GM10248 (cell line): ENCODE measurements around the gene LGI4.
"Not testable (repeated sequence)": the region's sequence is repeated elsewhere in the genome, so short reads cannot be mapped to it uniquely, and the experiment has no call there.

Source experiments
- CTCF ChIA-PET: fragments of 300-600 bp; sonication (Branson Sonifier 250); formaldehyde crosslinking; extraction: SDS; loops from one replicate; lab custom pipeline; 2021; ENCODE audit warnings: antibody characterized with exemption; lab: Yijun Ruan, JAX
- POLR2A ChIA-PET: fragments of 350-650 bp; sonication (Branson Sonifier 250); formaldehyde crosslinking; extraction: SDS; loops from one replicate; lab custom pipeline; 2020; ENCODE audit warnings: antibody characterized with exemption; lab: Yijun Ruan, JAX
- DNase-seq: peaks from one replicate; pipeline ENCODE4 v3.0.0; 2012; ENCODE audit errors: extremely low spot score
- CTCF ChIP-seq: IDR thresholded peaks from 2 replicates; pipeline ENCODE4 v1.5.1; 2012; ENCODE audit warnings: mild to moderate bottlenecking, low read depth; ENCODE audit errors: extremely low read depth, missing control alignments, control extremely low read depth

The LGI4 gene

DNA sequence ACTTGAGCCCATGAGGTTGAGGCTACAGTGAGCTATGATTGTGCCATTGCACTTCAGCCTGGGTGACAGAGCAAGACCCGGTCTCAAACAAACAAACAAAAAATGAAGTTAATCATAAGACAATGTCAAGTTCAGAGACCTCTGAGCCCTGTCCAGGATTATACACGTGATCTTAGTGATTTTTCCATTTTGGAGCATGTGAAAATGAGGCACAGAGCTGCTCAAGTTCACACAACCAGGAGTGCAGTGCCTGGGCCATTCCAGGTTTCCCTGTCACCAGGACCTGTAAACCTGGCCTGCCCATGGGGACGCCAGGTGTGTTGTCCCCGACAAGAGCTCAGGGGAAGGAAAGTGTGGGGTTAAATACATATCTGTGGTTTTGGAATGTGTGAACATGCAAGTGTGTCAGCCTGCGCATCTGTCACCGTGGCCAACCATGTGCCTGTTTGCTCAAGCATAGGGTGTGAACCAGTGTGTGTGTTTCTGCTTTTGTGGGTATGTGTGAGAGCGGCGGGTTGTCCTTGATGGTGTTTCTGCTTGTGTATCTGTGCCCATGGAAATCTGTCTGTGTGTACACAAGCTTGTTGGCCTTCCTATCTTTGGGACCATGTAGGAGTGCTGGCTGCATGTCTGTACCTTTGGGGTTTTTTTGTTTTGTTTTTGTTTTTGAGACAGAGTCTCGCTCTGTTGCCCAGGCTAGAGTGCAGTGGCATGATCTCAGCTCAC, 2.3 kb upstream of the LGI4 start:
- POLR2A ChIA-PET, result interaction anchor here (0.6 kb wide), 1 partner anchor 113 kb away, joined by 3 read pairs; no protein-coding TSS in a partner anchor
- no peak for TF ChIP-seq CTCF
- CTCF ChIA-PET, result interaction anchor here (0.8 to 5.5 kb wide), 19 partner anchors 10 to 115 kb away, joined by 3 to 65 read pairs (median 5); partner anchors contain the start of gene FXYD3
- DNase-seq, result no peak

DNA sequence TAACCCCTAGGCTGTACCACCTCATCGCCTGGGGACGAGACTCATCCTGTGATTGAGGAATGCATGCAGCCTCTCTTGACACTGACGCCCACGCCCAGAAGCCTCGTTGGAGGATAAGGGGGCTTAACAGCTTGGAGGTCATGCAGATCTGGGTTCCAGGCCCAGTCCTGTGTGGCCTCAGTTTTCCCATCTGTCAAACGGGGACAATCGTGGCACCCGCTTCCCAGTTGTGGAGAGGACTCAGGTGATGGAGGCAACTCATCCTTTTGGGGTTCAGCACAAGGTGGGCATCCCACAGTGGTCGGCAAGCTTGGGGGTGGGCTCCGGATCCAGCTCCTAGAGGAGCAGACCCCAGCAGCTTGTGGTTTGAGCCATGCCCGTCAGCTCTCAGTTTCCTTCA, 1.4 kb upstream of the LGI4 start:
- DNase-seq, result no peak
- TF ChIP-seq CTCF, result no peak
- ChIA-PET POLR2A (no interaction called here), CTCF (interaction anchor here (0.7 to 5.5 kb wide), 36 partner anchors 11 to 497 kb away, joined by 3 to 65 read pairs (median 4); partner anchors contain the start of genes FXYD3 and ZNF30)

DNA sequence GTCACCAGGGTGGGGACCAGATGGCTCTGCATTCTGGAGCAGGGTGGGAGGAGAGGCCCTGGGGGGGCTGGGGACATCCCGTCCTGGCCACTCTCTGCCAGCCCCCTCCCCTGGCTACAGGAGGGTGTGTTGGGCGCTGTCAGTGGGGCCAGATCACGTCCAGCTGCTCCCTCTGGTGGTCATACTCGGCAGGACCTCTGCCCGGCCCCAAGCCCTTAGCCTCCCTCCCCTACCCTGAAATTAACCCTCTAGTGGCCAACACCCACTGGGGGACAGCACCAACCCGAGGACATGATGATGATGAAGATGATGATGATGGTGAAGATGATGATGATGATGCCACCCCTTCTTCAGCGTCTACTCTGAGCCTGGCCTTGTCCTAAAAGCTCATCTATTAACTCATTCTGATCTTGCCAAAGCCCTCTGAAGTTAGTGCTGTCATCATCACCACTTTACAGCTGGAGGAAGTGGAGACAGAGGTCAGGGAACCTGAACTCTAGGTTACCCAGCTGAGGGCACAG, 590 bp upstream of the LGI4 start:
- peak; percentile 82 for TF ChIP-seq CTCF
- ChIA-PET CTCF (interaction anchor here (0.7 to 5.5 kb wide), 38 partner anchors 11 to 496 kb away, joined by 3 to 65 read pairs (median 4); partner anchors contain the start of genes FXYD3 and ZNF30), POLR2A (no interaction called here)
- peak; percentile 89 for DNase-seq

GRCh38 chr19:35133826-35134225, 1.0 kb downstream of the LGI4 start:
- ChIA-PET POLR2A (no interaction called here), CTCF (interaction anchor here (2.7 to 5.5 kb wide), 6 partner anchors 9 to 67 kb away, joined by 8 to 65 read pairs (median 32); partner anchors contain the start of gene FXYD3)
- DNase-seq, result no peak
- TF ChIP-seq CTCF, result no peak

DNA sequence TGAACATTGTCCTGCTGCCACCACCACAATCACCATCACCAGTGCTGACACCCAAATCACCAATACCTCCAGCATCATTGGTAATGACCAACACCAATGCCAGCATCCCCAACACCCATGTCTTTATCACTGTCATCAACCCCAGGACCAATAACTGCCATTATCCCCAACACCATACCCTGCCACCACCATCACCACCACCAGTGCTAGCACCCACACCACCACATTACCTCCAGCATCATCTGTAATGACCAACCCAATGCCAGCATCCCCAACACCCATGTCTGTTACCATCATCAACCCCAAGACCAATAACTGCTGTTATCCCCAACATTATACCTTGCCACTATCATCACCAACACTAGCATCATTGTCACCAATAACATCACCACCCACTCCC, 2.6 kb downstream of the LGI4 start:
- CTCF ChIA-PET, result no interaction called here
- POLR2A ChIA-PET, result no interaction called here
- no peak for TF ChIP-seq CTCF
- no peak for DNase-seq

GRCh38 chr19:35130761-35131720, 3.8 kb downstream of the LGI4 start:
- POLR2A ChIA-PET, result no interaction called here
- CTCF ChIA-PET, result interaction anchor here (0.8 kb wide), 1 partner anchor 16 kb away, joined by 3 read pairs; no protein-coding TSS in a partner anchor
- TF ChIP-seq CTCF, result no peak
- DNase-seq, result no peak

DNA sequence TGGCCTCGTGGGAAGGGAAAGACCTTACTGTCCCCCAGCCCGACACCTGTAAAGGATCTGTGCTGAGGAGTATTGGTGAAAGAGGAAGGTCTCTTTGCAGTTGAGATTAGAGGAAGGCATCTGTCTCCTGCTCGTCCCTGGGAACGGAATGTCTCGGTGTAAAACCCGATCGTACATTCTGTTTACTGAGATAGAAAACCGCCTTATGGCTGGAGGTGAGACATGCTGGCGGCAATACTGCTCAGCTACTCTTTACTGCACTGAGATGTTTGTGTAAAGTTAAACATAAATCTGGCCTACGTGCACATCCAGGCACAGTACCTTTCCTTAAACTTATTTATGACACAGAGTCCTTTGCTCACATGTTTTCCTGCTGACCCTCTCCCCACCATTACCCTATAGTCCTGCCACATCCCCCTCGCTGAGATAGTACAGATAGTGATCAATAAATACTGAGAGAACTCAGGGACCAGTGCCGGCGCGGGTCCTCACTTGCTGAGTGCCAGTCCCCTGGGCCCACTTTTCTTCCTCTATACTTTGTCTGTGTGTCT, 5.1 kb downstream of the LGI4 start:
- DNase-seq, POLR2A ChIA-PET, CTCF ChIA-PET: not testable (repeated sequence)
